Hypothalamus (tissue), 51 donors: ENCODE results near the gene CCND2.

Experiments used
- DNase-seq, 51 donors: peaks; one replicate each; lab custom pipeline; 2025; lab: John Stamatoyannopoulos, UW

CCND2 gene

GRCh38 chr12:4288296-4289131 lies 15.0 kb downstream of the CCND2 start:
- DNase-seq, result peak in 1 of 51 donors; percentile 28

GRCh38 chr12:4289231-4289878 lies 15.8 kb downstream of the CCND2 start:
- peak in 2 of 51 donors; percentile 22 to 45 for DNase-seq

- DNase-seq, result no peak
Observed at GRCh38 chr12:4289998-4290790, 16.6 kb downstream of the CCND2 start.

- no peak for DNase-seq
Observed at GRCh38 chr12:4292341-4293073, 18.9 kb downstream of the CCND2 start.

- peak in 2 of 51 donors; percentile 47 to 64 for DNase-seq
Observed at GRCh38 chr12:4293299-4293965, 19.9 kb downstream of the CCND2 start.

GRCh38 chr12:4293966-4294505 lies 20.5 kb downstream of the CCND2 start:
- peak in 14 of 51 donors; percentile 20 to 65 (median 45) for DNase-seq

GRCh38 chr12:4296751-4297150 lies 23.2 kb downstream of the CCND2 start:
- DNase-seq, result no peak

- no peak for DNase-seq
Observed at GRCh38 chr12:4297617-4298016, 24.1 kb downstream of the CCND2 start.

- DNase-seq, result no peak
Observed at GRCh38 chr12:4300883-4301282, 27.3 kb downstream of the CCND2 start.

- no peak for DNase-seq
Observed at GRCh38 chr12:4301932-4302501, 28.5 kb downstream of the CCND2 start.

GRCh38 chr12:4302881-4303280 lies 29.3 kb downstream of the CCND2 start:
- no peak for DNase-seq

- DNase-seq, result no peak
Observed at GRCh38 chr12:4303750-4304149, 30.2 kb downstream of the CCND2 start.

GRCh38 chr12:4307593-4308333 lies 34.2 kb downstream of the CCND2 start:
- peak in 35 of 51 donors; percentile 17 to 80 (median 46) for DNase-seq

- no peak for DNase-seq
Observed at GRCh38 chr12:4308334-4308950, 34.9 kb downstream of the CCND2 start.

- no peak for DNase-seq
Observed at GRCh38 chr12:4311776-4312175, 38.2 kb downstream of the CCND2 start.

- no peak for DNase-seq
Observed at GRCh38 chr12:4312251-4312650, 38.7 kb downstream of the CCND2 start.

GRCh38 chr12:4320497-4320852 lies 46.9 kb downstream of the CCND2 start:
- DNase-seq, result no peak
